Spleen (tissue), 11 donors: ENCODE measurements around the gene USP24. TPM values are rescaled to one million over a fixed set of nuclear protein-coding genes. Genes with fewer than 3 reads are reported as not detected.

Experiments
- DNase-seq: peaks from one replicate; pipeline ENCODE4 v3.0.0-alpha.2; 2020
- H3K27ac ChIP-seq, 8 donors: fragments of 200-600 bp; sonication (generic) in 7 of 8; 1 replicate in 4 of 8; 2 replicates in 4 of 8; pipeline versions ENCODE4 v1.5.0 to v1.8.0; 2016 to 2021; ENCODE audit warnings: inconsistent platforms in 4 of 8, mild to moderate bottlenecking in 4 of 8, moderate library complexity in 1 of 8
- H3K27me3 ChIP-seq, 7 donors: fragments of 200-600 bp; sonication (generic) in 6 of 7; replicated peaks in 1 of 7; 1 replicate in 4 of 7; 2 replicates in 3 of 7; pipeline versions ENCODE4 v1.5.0 to v1.8.0; 2016 to 2021; ENCODE audit warnings: inconsistent platforms in 3 of 7, mild to moderate bottlenecking in 1 of 7
- H3K36me3 ChIP-seq, 6 donors: fragments of 200-600 bp; sonication (generic) in 5 of 6; 1 replicate in 4 of 6; 2 replicates in 2 of 6; pipeline versions ENCODE4 v1.5.0 to v1.8.0; 2016 to 2021; ENCODE audit warnings: inconsistent platforms in 2 of 6
- H3K4me1 ChIP-seq, 6 donors: fragments of 200-600 bp; sonication (generic) in 5 of 6; 1 replicate in 3 of 6; 2 replicates in 3 of 6; pipeline versions ENCODE4 v1.5.0 to v1.8.0; 2016 to 2021; ENCODE audit warnings: inconsistent platforms in 3 of 6
- H3K4me3 ChIP-seq, 8 donors: fragments of 200-600 bp; sonication (generic) in 7 of 8; 1 replicate in 4 of 8; 2 replicates in 4 of 8; pipeline versions ENCODE4 v1.5.0 to v1.8.0; 2016 to 2021; ENCODE audit warnings: inconsistent platforms in 4 of 8, mild to moderate bottlenecking in 4 of 8, moderate library complexity in 2 of 8
- H3K9me3 ChIP-seq, 8 donors: fragments of 200-600 bp; sonication (generic) in 7 of 8; 1 replicate in 4 of 8; 2 replicates in 4 of 8; pipeline versions ENCODE4 v1.5.0 to v1.8.0; 2016 to 2021; ENCODE audit warnings: inconsistent platforms in 4 of 8
- POLR2A ChIP-seq, 3 donors: fragments of 450-650 bp; IDR thresholded peaks; one replicate each; pipeline ENCODE4 v1.5.1; 2017; ENCODE audit warnings: antibody characterized with exemption in 3 of 3, mild to moderate bottlenecking in 1 of 3
- POLR2AphosphoS5 ChIP-seq, 3 donors: sonication (generic); formaldehyde crosslinking; IDR thresholded peaks; one replicate each; pipeline ENCODE4 v1.5.1; 2017; ENCODE audit warnings: antibody characterized with exemption in 3 of 3
- WGBS, 5 donors: extraction: QIAGEN DNeasy Blood & Tissue Kit in 3 of 5; methylation state at CpG; one replicate each; pipeline versions ENCODE4 v1.1.5 to v1.1.7; 2013 to 2018; 5-methylcytosine and 5-hydroxymethylcytosine counted together
- intact Hi-C: fragments of 100-400 bp; cut with DNase I; formaldehyde crosslinking; loops from one replicate; pipeline ENCODE4 v1.15.0; 2023; ENCODE audit warnings: low total_unique reads
- polyA plus RNA-seq, 3 donors: library from polyadenylated mRNA; stranded (reverse); fragments of 200-250 nt; gene quantifications; one replicate each; pipeline ENCODE4 v1.2.1, GENCODE V29; 2013
- total RNA-seq, 7 donors: library from RNA; depleted of rRNA in 3 of 7; stranded (reverse); fragments of >200 nt in 3 of 7; fragmentation: NEBNext Ultra II Directional in 4 of 7; extraction: Animal tissue kit (Norgen Biotek cat#: 25700) in 4 of 7; gene quantifications; one replicate each; pipeline versions ENCODE4 v1.1.0 to v1.2.1, GENCODE V29; 2016 to 2021
- TF ChIP-seq, protein P1 (sequence below), 11 experiments: fragments of 200-600 bp in 7 of 11; fragments of 450-650 bp in 4 of 11; sonication (generic) in 4 of 11; IDR thresholded peaks in 8 of 11; conservative IDR thresholded peaks in 3 of 11; 1 replicate in 7 of 11; 2 replicates in 4 of 11; pipeline versions ENCODE4 v1.4.0 to v1.8.0; 2016 to 2021; ENCODE audit warnings: antibody characterized with exemption in 11 of 11, inconsistent platforms in 4 of 11, mild to moderate bottlenecking in 1 of 11
- donor health status: healthy with polysubstance abuse.
- donor health status: DM: no; HTN: no; CAD: no; lungs with moderate emphysema.
- donor health status: DM: no; HTN: no; CAD: no.
- donor health status: Bipolar disorder and iron deficiency.
- donor health status: healthy.
- donor health status: DM: no; HTN: no; CAD: no.
- donor health status: DM: yes; HTN: yes; CAD: no.

The USP24 gene
- total and polyA plus RNA-seq, 10 donors, result 11.6 to 94.5 (median 70.1) TPM

DNA sequence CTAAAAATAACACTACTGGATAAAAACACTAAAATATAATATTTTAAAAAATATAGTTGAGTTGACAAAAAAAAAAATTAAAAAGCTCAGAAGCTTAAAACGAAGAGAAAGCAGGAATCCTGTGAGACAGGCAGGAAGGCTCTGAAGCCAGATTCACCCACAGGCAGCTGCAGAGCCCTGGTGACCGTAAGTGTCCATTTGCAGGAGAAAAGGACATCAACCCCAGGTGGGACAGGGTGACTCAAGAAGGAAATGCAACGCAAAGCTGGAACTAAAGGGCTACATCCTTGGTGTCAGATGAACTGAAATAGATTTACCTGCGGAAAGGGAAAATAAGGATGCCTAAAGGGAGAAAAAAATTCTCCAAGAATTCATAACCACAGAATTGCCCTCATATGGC, 46.8 kb downstream of the USP24 start:
- Histone ChIP-seq H3K4me1 (peaks cover 0 to 12% (median 0%) of the 10 kb centered on the region in 6 donors), H3K27me3 (no peaks in the 10 kb centered on the region), H3K9me3 (no peaks in the 10 kb centered on the region), H3K27ac (no peak overlapping the region), H3K36me3 (peaks cover 0 to 96% (median 38%) of the 10 kb centered on the region in 6 donors), H3K4me3 (no peak overlapping the region)
- TF ChIP-seq POLR2A (IDR thresholded peaks at IDR 0.05) (no peak), POLR2AphosphoS5 (IDR thresholded peaks at IDR 0.05) (no peak)
- TF ChIP-seq, protein P1, sequence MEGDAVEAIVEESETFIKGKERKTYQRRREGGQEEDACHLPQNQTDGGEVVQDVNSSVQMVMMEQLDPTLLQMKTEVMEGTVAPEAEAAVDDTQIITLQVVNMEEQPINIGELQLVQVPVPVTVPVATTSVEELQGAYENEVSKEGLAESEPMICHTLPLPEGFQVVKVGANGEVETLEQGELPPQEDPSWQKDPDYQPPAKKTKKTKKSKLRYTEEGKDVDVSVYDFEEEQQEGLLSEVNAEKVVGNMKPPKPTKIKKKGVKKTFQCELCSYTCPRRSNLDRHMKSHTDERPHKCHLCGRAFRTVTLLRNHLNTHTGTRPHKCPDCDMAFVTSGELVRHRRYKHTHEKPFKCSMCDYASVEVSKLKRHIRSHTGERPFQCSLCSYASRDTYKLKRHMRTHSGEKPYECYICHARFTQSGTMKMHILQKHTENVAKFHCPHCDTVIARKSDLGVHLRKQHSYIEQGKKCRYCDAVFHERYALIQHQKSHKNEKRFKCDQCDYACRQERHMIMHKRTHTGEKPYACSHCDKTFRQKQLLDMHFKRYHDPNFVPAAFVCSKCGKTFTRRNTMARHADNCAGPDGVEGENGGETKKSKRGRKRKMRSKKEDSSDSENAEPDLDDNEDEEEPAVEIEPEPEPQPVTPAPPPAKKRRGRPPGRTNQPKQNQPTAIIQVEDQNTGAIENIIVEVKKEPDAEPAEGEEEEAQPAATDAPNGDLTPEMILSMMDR (IDR thresholded peaks at IDR 0.05 in 8 of 11, conservative IDR thresholded peaks at IDR 0.05 in 3 of 11), result no peak
- intact Hi-C loops, result no loop called here
- 84 to 94% (median 90%) methylated on average over 4 of the region's 4 CpGs for WGBS, 5 donors
- DNase-seq, result no peak

- DNase-seq, result no peak
- Histone ChIP-seq H3K4me1 (peaks cover 0 to 12% (median 0%) of the 10 kb centered on the region in 6 donors), H3K9me3 (no peaks in the 10 kb centered on the region), H3K4me3 (no peak overlapping the region), H3K36me3 (peaks cover 0 to 98% (median 39%) of the 10 kb centered on the region in 6 donors), H3K27me3 (no peaks in the 10 kb centered on the region), H3K27ac (no peak overlapping the region)
- WGBS, 5 donors, result 80 to 90% (median 87%) methylated on average over 6 of the region's 6 CpGs
- intact Hi-C loops, result no loop called here
- TF ChIP-seq POLR2AphosphoS5 (IDR thresholded peaks at IDR 0.05) (no peak), POLR2A (IDR thresholded peaks at IDR 0.05) (no peak)
- TF ChIP-seq, protein P1 (IDR thresholded peaks at IDR 0.05 in 8 of 11, conservative IDR thresholded peaks at IDR 0.05 in 3 of 11), result no peak
These were observed 47.8 kb downstream of the USP24 start for GRCh38 chr1:55167224-55167871.

GRCh38 chr1:55164906-55165305, 50.3 kb downstream of the USP24 start:
- Histone ChIP-seq H3K4me1 (peaks cover 0 to 12% (median 0%) of the 10 kb centered on the region in 6 donors), H3K4me3 (no peak overlapping the region), H3K36me3 (peaks cover 0 to 98% (median 50%) of the 10 kb centered on the region in 6 donors), H3K27ac (no peak overlapping the region), H3K27me3 (no peaks in the 10 kb centered on the region), H3K9me3 (no peaks in the 10 kb centered on the region)
- DNase-seq, result no peak
- 95 to 100% (median 97%) methylated on average over 2 of the region's 2 CpGs for WGBS, 5 donors
- intact Hi-C loops, result no loop called here
- TF ChIP-seq POLR2A (IDR thresholded peaks at IDR 0.05) (no peak), POLR2AphosphoS5 (IDR thresholded peaks at IDR 0.05) (no peak)
- TF ChIP-seq, protein P1 (IDR thresholded peaks at IDR 0.05 in 8 of 11, conservative IDR thresholded peaks at IDR 0.05 in 3 of 11), result no peak

GRCh38 chr1:55159571-55159970, 55.6 kb downstream of the USP24 start:
- Histone ChIP-seq H3K9me3 (no peaks in the 10 kb centered on the region), H3K27ac (no peak overlapping the region), H3K36me3 (peaks cover 0 to 98% (median 62%) of the 10 kb centered on the region in 6 donors), H3K27me3 (no peaks in the 10 kb centered on the region), H3K4me1 (no peaks in the 10 kb centered on the region), H3K4me3 (no peak overlapping the region)
- WGBS, 5 donors, result 94 to 98% (median 97%) methylated on average over 2 of the region's 2 CpGs
- TF ChIP-seq POLR2A (IDR thresholded peaks at IDR 0.05) (no peak), POLR2AphosphoS5 (IDR thresholded peaks at IDR 0.05) (no peak)
- TF ChIP-seq, protein P1 (IDR thresholded peaks at IDR 0.05 in 8 of 11, conservative IDR thresholded peaks at IDR 0.05 in 3 of 11), result no peak
- intact Hi-C loops, result no loop called here
- no peak for DNase-seq
